GM21423 (cell line): Measurements from ENCODE around the gene HDHD5.
"Not testable (repeated sequence)": the region's sequence is repeated elsewhere in the genome, so short reads cannot be mapped to it uniquely, and the experiment has no call there.

Source experiments
- ATAC-seq: cut with Tn5 transposase; IDR thresholded peaks from one replicate; pipeline ENCODE4 v1.9.1; 2021; ENCODE audit warnings: mild to moderate bottlenecking, moderate library complexity; ENCODE audit not compliant: unreplicated experiment

HDHD5 gene

DNA sequence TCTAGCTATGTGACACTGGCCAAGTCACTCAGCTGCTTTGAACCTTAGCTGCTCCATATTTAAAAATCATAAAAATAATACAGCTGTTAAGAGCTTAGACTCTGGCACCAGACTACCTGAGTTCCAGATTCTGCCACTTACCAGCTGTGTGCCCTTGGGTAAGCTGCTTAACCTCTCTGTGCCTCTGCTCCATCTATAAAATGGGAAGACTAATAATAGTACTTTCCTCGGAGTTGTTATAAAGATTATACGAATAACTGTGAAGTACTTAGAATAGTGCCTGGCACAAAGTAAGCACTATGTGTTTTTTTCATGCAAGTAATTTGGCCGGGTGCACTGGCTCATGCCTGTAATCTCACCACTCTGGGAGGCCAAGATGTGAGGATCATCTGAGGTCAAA lies 1.4 kb downstream of the HDHD5 start:
- no peak for ATAC-seq

GRCh38 chr22:17155941-17156340 lies 3.1 kb downstream of the HDHD5 start:
- ATAC-seq = no peak

DNA sequence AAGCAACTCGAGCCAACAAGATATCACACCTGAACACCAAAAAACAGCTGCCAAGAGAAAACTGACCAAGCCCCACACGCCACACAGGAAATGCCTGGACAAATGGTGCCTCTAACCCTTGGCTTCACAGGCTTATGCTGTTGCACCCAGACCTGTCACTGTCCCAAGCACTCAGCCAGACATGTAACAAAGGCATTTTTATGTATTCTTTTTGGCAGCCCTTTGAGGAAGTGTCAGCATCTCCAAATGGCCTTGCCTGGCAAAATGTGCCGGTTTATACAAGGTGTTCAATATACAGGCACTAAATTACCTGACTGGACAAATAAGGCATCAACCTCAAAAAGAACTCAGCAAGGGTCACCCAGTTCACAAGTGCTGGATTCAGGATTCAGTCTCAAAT lies 6.1 kb downstream of the HDHD5 start:
- no peak for ATAC-seq

- no peak for ATAC-seq
Measured at GRCh38 chr22:17152340-17152739, 6.7 kb downstream of the HDHD5 start.

- no peak for ATAC-seq
Measured at GRCh38 chr22:17149076-17149815, 9.8 kb downstream of the HDHD5 start.

- ATAC-seq = not testable (repeated sequence)
Measured at GRCh38 chr22:17147458-17147857, 11.6 kb downstream of the HDHD5 start.

DNA sequence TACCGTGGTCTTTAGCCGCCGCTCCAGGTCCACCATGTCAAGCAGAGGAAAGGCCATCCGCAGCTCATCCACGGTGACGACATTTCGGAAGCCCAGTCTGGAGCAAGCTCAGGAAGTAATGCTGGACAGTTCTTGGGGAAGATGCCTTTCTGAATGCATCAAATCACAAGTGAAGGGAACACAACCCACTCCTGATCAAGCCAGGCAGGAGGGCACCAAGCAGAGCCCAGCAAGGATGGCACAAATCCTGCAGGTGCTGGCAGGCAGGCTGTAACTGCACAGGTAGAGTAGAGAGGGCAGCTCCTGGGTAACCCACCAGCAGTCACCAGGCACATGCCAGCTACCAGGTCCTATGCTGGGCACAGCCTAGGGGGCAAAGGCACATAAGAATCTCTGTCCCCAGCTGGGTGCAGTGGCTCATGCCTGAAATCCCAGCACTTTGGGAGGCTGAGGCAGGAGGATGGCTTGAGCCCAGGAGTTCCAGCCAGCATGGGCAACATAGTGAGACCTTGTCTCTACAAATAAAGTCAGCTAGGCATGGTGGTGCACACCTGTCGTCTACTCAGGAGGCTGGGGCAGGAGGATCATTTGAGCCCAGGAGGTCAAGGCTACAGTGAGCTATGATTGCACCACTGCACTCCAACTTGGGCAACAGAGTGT lies 13.9 kb downstream of the HDHD5 start:
- no peak for ATAC-seq

GRCh38 chr22:17143826-17144225 lies 15.3 kb downstream of the HDHD5 start:
- ATAC-seq = no peak

- no peak for ATAC-seq
Measured at GRCh38 chr22:17143101-17143500, 16.0 kb downstream of the HDHD5 start.

GRCh38 chr22:17140826-17141766 lies 18.0 kb downstream of the HDHD5 start:
- no peak for ATAC-seq

GRCh38 chr22:17140022-17140421 lies 19.1 kb downstream of the HDHD5 start:
- ATAC-seq = no peak

- no peak for ATAC-seq
Measured at GRCh38 chr22:17138513-17138912, 20.6 kb downstream of the HDHD5 start.

GRCh38 chr22:17137861-17138425 lies 21.1 kb downstream of the HDHD5 start:
- ATAC-seq = no peak

GRCh38 chr22:17137170-17137569 lies 21.9 kb downstream of the HDHD5 start:
- no peak for ATAC-seq

DNA sequence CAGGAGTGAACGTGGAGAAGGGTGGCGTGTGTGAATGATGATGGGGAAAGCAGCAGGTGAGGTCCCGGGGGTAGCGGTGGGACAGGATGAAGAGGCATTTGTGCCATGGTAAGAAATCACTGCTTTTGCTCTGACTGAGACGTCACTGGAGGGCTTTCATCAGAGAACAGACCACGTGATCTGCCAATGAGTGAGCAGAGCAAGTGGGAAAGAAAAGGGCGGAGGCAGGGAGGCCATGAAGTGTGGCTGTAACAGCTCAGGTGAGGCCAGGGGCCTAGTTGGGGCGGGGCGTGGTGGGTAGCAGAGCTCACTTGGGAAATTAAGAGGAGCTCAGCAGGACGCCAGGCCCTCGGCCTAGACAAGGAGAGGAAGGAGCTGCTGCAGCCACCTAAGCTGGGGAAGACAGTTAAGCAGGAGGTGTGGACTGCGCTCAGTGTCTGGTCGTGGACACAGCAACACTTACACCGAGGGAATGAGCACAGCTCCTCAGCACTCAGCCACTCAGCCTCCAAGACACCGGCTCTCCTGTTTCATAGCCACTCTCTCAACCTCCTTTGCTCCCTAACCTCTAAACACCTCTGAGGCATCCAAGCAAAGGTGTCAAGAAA lies 23.8 kb downstream of the HDHD5 start:
- no peak for ATAC-seq

GRCh38 chr22:17133137-17133536 lies 25.9 kb downstream of the HDHD5 start:
- ATAC-seq = no peak

- ATAC-seq = no peak
Measured at GRCh38 chr22:17132112-17132511, 27.0 kb downstream of the HDHD5 start.

DNA sequence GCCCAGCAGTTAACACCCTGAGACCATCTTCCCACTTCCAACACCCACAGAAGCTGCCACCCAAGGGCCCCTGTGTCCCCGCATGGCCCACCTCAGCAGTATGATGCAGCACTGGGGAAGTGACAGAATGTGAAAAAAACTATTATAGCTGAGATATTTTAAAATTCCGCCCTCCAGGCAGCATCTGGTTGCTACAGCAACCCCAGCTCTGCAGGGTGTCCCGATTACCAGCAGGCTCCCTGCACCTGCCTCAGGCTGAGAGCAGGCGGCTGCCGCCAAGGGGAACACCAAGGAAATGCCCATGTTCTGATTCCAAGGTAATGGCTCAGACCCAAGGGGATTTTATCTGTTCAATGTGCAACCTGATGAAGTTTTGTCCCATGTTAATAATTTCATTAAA lies 27.4 kb downstream of the HDHD5 start:
- no peak for ATAC-seq

- no peak for ATAC-seq
Measured at GRCh38 chr22:17130199-17130598, 28.9 kb downstream of the HDHD5 start.

GRCh38 chr22:17121233-17122195 lies 37.6 kb downstream of the HDHD5 start, which contains the start of gene TMEM121B:
TSS of gene TMEM121B (minus strand) at chr22:17121360. CDS start at chr22:17121127, 233 bp downstream.
- ATAC-seq = no peak
